Sigmoid colon (tissue), 7 donors: ENCODE measurements around the gene ALDH4A1. TPM values are rescaled to one million over a fixed set of nuclear protein-coding genes. Genes with fewer than 3 reads are reported as not detected.

Experiments used
- DNase-seq: peaks from one replicate; pipeline ENCODE4 v3.0.0-alpha.2; 2019
- H3K27ac ChIP-seq, 4 donors: fragments of 200-600 bp; sonication (generic); one replicate each; pipeline ENCODE4 v1.5.1; 2016 to 2019; ENCODE audit warnings: mild to moderate bottlenecking in 1 of 4
- H3K27me3 ChIP-seq, 3 donors: fragments of 200-600 bp; sonication (generic); one replicate each; pipeline ENCODE4 v1.5.1; 2019; ENCODE audit warnings: mild to moderate bottlenecking in 1 of 3
- H3K36me3 ChIP-seq, 4 donors: fragments of 200-600 bp; sonication (generic); one replicate each; pipeline ENCODE4 v1.5.1; 2016 to 2019
- H3K4me1 ChIP-seq, 4 donors: fragments of 200-600 bp; sonication (generic); one replicate each; pipeline ENCODE4 v1.5.1; 2017 to 2019
- H3K4me3 ChIP-seq, 4 donors: fragments of 200-600 bp; sonication (generic); one replicate each; pipeline ENCODE4 v1.5.1; 2017 to 2019; ENCODE audit warnings: mild to moderate bottlenecking in 2 of 4, moderate library complexity in 1 of 4
- H3K9me3 ChIP-seq, 4 donors: fragments of 200-600 bp in 3 of 4; sonication (generic) in 3 of 4; one replicate each; pipeline versions ENCODE4 v1.5.1 to v1.6.1; 2013 to 2019
- EP300 ChIP-seq, 4 donors: sonication (generic); formaldehyde crosslinking; IDR thresholded peaks; one replicate each; pipeline ENCODE4 v1.6.1; 2017; ENCODE audit warnings: antibody characterized with exemption in 4 of 4
- POLR2A ChIP-seq, 2 donors: fragments of 450-650 bp; IDR thresholded peaks; one replicate each; pipeline ENCODE4 v1.6.1; 2016; ENCODE audit warnings: antibody characterized with exemption in 2 of 2, mild to moderate bottlenecking in 2 of 2, moderate library complexity in 2 of 2
- POLR2AphosphoS5 ChIP-seq, 4 donors: sonication (generic); formaldehyde crosslinking; IDR thresholded peaks; one replicate each; pipeline ENCODE4 v1.6.1; 2017; ENCODE audit warnings: antibody characterized with exemption in 4 of 4
- WGBS, 2 donors: extraction: QIAGEN DNeasy Blood & Tissue Kit; methylation state at CpG; one replicate each; pipeline ENCODE4 v1.1.7; 2013; 5-methylcytosine and 5-hydroxymethylcytosine counted together
- intact Hi-C: fragments of 100-400 bp; cut with DNase I; formaldehyde crosslinking; loops from one replicate; pipeline ENCODE4 v1.15.1; 2023
- polyA plus RNA-seq, 3 donors: library from polyadenylated mRNA; stranded (reverse); fragments of 200-250 nt; gene quantifications; one replicate each; pipeline ENCODE4 v1.2.3, GENCODE V29; 2013
- total RNA-seq, 4 donors: library from RNA; depleted of rRNA; stranded (reverse); fragments of >200 nt; gene quantifications; one replicate each; pipeline ENCODE4 v1.1.0, GENCODE V29; 2016
- TF ChIP-seq, protein P1 (sequence below), 4 experiments: fragments of 450-650 bp in 3 of 4; fragments of 200-600 bp in 1 of 4; IDR thresholded peaks; one replicate each; pipeline ENCODE4 v1.5.1; 2016 to 2019; ENCODE audit warnings: antibody characterized with exemption in 4 of 4, mild to moderate bottlenecking in 3 of 4, moderate library complexity in 2 of 4
- donor health status: healthy with polysubstance abuse.
- donor health status: Bipolar disorder and iron deficiency.
- donor health status: healthy.

Gene ALDH4A1
- total and polyA plus RNA-seq, 7 donors = 2.4 to 12.8 (median 7.2) TPM

DNA sequence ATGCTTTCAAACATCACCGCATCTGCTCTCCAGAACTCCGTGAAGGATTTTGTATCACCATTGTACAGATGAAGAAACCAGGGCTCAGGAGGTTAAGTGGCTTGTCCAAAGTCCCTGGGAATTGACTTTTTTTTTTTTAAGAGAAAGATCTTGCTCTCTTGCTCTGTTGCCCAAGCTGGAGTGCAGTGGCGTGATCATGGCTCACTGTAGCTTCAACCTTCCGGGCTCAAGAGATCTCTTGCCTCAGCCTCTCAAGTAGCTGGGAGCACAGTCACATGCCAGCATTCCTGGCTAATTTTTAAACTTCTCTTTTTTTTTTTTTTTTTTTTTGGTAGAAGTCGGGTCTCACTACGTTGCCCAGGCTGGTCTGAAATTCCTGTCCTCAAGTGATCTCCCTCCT is 36.0 kb downstream of the ALDH4A1 start:
- DNase-seq = no peak
- intact Hi-C loops = no loop called here
- Histone ChIP-seq H3K4me3 (no peak overlapping the region), H3K4me1 (peaks cover 0 to 8% (median 0%) of the 10 kb centered on the region in 4 donors), H3K27me3 (peaks cover 0 to 10% (median 0%) of the 10 kb centered on the region in 3 donors), H3K27ac (no peak overlapping the region), H3K36me3 (no peaks in the 10 kb centered on the region), H3K9me3 (no peaks in the 10 kb centered on the region)
- TF ChIP-seq POLR2AphosphoS5 (IDR thresholded peaks at IDR 0.05) (no peak), POLR2A (IDR thresholded peaks at IDR 0.05) (no peak), EP300 (IDR thresholded peaks at IDR 0.05) (no peak)
- TF ChIP-seq, protein P1, sequence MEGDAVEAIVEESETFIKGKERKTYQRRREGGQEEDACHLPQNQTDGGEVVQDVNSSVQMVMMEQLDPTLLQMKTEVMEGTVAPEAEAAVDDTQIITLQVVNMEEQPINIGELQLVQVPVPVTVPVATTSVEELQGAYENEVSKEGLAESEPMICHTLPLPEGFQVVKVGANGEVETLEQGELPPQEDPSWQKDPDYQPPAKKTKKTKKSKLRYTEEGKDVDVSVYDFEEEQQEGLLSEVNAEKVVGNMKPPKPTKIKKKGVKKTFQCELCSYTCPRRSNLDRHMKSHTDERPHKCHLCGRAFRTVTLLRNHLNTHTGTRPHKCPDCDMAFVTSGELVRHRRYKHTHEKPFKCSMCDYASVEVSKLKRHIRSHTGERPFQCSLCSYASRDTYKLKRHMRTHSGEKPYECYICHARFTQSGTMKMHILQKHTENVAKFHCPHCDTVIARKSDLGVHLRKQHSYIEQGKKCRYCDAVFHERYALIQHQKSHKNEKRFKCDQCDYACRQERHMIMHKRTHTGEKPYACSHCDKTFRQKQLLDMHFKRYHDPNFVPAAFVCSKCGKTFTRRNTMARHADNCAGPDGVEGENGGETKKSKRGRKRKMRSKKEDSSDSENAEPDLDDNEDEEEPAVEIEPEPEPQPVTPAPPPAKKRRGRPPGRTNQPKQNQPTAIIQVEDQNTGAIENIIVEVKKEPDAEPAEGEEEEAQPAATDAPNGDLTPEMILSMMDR (IDR thresholded peaks at IDR 0.05) = no peak
- WGBS, 2 donors = 59 to 80% methylated on average over 6 of the region's 6 CpGs

DNA sequence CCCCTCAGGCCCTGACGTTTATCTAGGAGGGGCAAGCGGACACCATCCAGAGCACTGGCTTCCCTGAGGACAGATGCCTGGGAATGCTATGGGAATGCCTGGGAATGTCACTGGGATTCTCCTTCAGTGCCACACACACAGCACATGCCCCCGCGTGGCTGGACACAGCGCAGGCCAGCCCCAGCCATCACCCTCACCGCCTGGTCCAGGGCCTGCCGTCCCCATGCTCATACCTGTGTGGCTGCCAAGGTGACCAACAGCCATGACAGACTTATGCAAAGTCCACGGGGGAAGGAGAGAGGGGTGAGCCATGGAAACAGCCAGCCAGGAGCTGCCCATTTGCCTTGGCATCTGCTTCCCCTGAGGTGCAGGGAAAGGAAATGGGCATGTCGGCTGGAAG is 37.2 kb downstream of the ALDH4A1 start:
- no peak overlapping the region for H3K27ac ChIP-seq
- DNase-seq = no peak
- TF ChIP-seq EP300 (IDR thresholded peaks at IDR 0.05) (no peak), POLR2A (IDR thresholded peaks at IDR 0.05) (no peak), POLR2AphosphoS5 (IDR thresholded peaks at IDR 0.05) (no peak)
- TF ChIP-seq, protein P1 (IDR thresholded peaks at IDR 0.05) = no peak
- peaks cover 0 to 1% (median 0%) of the 10 kb centered on the region in 4 donors for H3K4me1 ChIP-seq
- peaks cover 0 to 10% (median 0%) of the 10 kb centered on the region in 3 donors for H3K27me3 ChIP-seq
- 81 to 83% methylated on average over 9 of the region's 9 CpGs for whole genome bisulfite sequencing, 2 donors
- intact Hi-C loops = no loop called here
- no peaks in the 10 kb centered on the region for H3K9me3 ChIP-seq
- no peaks in the 10 kb centered on the region for H3K36me3 ChIP-seq
- H3K4me3 ChIP-seq = no peak overlapping the region

DNA sequence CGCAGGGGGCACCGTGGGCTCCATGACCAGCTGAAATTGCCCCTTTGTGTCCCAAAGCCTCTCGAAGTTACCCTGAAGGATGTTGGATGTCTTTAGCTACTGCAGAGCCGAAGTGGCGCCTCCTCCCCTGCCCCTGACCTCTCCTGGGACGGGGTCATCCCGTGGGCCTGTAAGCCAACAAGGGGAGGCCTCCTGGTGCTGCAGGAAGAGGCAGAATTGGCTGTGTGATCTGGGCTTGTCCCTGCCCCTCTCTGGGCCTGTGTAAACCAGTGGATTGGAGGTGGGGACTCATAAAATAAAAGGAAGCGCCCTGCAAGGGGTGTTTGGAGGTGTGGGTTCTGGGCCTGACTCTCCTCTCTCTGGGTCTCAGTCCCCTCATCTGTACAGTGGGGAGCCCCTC is 40.8 kb downstream of the ALDH4A1 start:
- no peak for DNase-seq
- H3K9me3 ChIP-seq = no peaks in the 10 kb centered on the region
- peaks cover 0 to 10% (median 0%) of the 10 kb centered on the region in 3 donors for H3K27me3 ChIP-seq
- no peaks in the 10 kb centered on the region for H3K4me1 ChIP-seq
- WGBS, 2 donors = 70 to 73% methylated on average over 8 of the region's 8 CpGs
- H3K27ac ChIP-seq = no peak overlapping the region
- no peak overlapping the region for H3K4me3 ChIP-seq
- no peaks in the 10 kb centered on the region for H3K36me3 ChIP-seq
- TF ChIP-seq POLR2AphosphoS5 (IDR thresholded peaks at IDR 0.05) (no peak), POLR2A (IDR thresholded peaks at IDR 0.05) (no peak)
- intact Hi-C loops = no loop called here

GRCh38 chr1:18861082-18861481 is 41.3 kb downstream of the ALDH4A1 start:
- Histone ChIP-seq H3K27me3 (peaks cover 0 to 10% (median 0%) of the 10 kb centered on the region in 3 donors), H3K36me3 (no peaks in the 10 kb centered on the region), H3K4me1 (no peaks in the 10 kb centered on the region), H3K27ac (no peak overlapping the region), H3K9me3 (no peaks in the 10 kb centered on the region), H3K4me3 (no peak overlapping the region)
- intact Hi-C loops = no loop called here
- TF ChIP-seq POLR2AphosphoS5 (IDR thresholded peaks at IDR 0.05) = no peak
- no peak for TF ChIP-seq POLR2A (IDR thresholded peaks at IDR 0.05)
- TF ChIP-seq, protein P1 (IDR thresholded peaks at IDR 0.05) = no peak
- TF ChIP-seq EP300 (IDR thresholded peaks at IDR 0.05) = no peak
- 75 to 79% methylated on average over 9 of the region's 9 CpGs for WGBS, 2 donors
- no peak for DNase-seq

GRCh38 chr1:18859560-18859959 is 42.8 kb downstream of the ALDH4A1 start, which contains the start of gene TAS1R2:
Gene TAS1R2 (minus strand): TSS chr1:18859660. CDS start chr1:18859660, 0 bp downstream.
- H3K4me1 ChIP-seq = no peaks in the 10 kb centered on the region
- no peaks in the 10 kb centered on the region for H3K9me3 ChIP-seq
- no peak within 1 kb of the TSS for H3K27ac ChIP-seq
- no peak for TF ChIP-seq EP300 (IDR thresholded peaks at IDR 0.05)
- no peak for TF ChIP-seq POLR2AphosphoS5 (IDR thresholded peaks at IDR 0.05)
- no peak for TF ChIP-seq POLR2A (IDR thresholded peaks at IDR 0.05)
- TF ChIP-seq, protein P1 (IDR thresholded peaks at IDR 0.05) = no peak
- no peak for DNase-seq
- H3K4me3 ChIP-seq = no peak within 1 kb of the TSS
- intact Hi-C loops = no loop called here
- no peaks in the 10 kb centered on the region for H3K27me3 ChIP-seq
- H3K36me3 ChIP-seq = no peaks in the 10 kb centered on the region
- 56 to 74% methylated on average over 4 of the region's 4 CpGs for WGBS, 2 donors
